ENCODE results near the gene AMZ1.
A peak's percentile ranks its signal among the peaks of the same experiment; 100 is the strongest.
"Not testable (repeated sequence)": the region's sequence is repeated elsewhere in the genome, so short reads cannot be mapped to it uniquely, and the experiment has no call there.

Gene AMZ1

DNA sequence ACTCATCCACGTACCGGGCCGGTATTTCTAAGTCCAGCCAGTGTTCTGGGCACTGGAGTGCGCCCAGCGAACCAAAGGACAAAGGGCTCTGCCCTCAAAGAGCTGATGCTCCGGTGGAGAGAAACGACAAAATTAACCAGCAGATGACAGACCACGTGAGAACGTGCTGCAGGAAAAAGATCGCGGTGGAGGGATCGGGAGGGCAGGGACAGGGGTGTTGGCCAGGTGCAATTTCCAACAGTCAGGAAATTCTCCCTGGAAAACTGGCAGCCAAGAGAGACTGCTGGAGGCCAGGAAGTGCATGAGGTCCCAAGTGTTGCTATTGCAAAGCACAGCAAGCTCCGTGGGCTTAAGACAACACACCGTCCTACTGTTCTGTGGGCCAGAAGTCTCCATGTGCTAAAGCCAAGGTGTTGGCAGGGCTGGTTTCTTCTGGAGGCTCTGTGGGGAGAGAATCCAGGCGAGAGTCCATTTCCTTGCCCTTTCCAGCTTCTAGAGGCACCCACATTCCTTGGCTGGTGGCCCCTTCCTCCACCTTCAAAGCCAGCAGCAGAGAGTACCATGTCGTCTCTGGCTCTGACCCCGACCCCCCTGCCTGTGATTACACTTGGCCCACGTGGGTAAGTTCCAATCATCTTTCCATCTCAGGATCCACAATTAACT is 21.3 kb upstream of the AMZ1 start:
- DNase-seq, result no peak

GRCh38 chr7:2667843-2668242 is 20.2 kb upstream of the AMZ1 start:
- DNase-seq, result no peak

DNA sequence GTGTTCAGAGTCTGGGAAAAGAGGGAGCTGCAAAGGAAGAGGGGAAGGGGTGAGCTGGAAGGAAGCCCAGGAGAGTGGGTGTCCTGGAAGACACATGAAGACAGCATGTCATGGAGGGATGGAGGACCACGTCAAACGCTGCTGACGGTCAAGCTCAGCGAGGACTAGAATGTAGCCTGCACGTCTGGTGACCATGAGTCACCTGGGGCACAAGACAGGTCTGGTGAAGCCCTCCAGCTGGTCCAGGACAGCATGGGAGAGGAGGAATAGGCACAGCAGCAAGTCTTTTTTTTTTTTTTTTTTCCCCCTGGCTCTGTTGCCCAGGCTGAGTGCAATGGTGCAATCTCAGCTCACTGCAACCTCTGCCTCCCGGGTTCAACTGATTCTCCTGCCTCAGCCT is 19.6 kb upstream of the AMZ1 start:
- no peak for DNase-seq

DNA sequence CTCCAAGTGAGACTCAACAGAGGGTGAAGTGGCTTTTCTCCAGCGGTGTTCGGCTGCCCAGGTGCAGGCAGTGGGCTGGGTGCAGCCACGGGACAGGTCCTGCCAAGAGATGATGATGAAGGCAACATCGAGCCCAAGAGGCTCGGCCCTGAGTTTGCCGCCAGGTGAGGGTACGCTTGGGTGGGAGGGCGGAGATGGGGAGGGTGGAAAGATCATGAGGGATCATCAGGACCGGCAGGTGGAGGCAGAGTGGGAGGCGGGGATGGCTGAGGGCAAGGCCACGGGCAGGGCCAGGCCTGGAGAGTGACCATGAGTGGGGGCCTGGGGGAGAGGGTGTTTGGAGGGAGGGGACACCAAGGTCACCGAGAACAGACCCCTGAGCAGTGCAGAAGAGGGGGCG is 17.8 kb upstream of the AMZ1 start:
- DNase-seq, result no peak

DNA sequence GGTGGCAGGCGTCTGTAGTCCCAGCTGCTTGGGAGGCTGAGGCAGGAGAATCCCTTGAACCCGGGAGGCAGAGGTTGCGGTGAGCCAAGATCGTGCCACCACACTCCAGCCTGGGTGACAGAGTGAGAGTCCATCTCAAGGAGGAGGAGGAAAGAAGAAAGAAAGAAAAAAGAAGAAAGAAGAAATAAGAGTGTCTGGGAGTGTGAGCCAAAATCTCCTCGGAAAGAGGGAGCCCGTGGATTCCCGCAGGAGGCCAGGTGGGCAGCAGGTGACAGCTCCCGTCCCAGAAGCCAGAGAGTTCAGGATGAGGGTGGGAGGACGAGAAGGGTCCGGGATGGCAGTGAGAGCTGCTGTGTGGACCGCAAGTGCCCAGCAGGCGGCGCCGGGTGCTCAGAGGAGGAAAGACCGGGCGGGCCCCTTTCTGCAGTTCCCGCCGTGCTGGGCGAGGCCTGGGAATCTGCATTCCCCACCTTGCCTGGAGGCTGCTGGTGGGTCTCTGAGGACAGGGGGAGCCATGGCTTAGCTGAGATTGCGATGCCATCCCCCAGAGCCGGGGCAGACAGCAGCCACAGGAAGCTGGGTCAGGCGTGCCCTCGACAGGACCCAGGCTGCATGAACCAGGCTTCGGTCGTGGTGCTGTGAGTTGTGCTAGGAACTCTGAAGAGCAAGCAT is 17.1 kb upstream of the AMZ1 start:
- peak in 30 of 51 donors; percentile 10 to 73 (median 40) for DNase-seq

GRCh38 chr7:2673214-2673613 is 14.8 kb upstream of the AMZ1 start:
- DNase-seq, result not testable (repeated sequence)

DNA sequence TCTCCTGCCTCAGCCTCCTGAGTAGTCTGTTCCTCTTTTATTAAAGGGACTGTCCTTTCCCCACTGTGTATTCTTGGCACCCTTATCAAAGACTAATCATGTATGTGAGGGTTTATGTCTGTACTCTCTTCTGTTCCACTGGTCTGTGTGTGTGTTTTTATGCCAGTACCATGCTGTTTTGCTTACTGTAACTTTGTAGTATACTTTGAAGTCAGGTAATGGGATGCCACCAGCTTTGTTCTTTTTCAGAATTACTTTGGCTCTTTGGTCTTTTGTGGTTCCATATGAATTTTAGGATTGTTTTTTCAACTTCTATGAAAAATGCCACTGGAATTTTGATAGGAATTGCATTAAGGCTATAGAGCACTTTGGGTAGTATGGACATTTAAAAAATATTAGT is 14.1 kb upstream of the AMZ1 start:
- DNase-seq, result no peak

- DNase-seq, result no peak
These were observed 12.7 kb upstream of the AMZ1 start for GRCh38 chr7:2675256-2675764.

GRCh38 chr7:2676576-2676975 is 11.4 kb upstream of the AMZ1 start:
- not testable (repeated sequence) for DNase-seq

DNA sequence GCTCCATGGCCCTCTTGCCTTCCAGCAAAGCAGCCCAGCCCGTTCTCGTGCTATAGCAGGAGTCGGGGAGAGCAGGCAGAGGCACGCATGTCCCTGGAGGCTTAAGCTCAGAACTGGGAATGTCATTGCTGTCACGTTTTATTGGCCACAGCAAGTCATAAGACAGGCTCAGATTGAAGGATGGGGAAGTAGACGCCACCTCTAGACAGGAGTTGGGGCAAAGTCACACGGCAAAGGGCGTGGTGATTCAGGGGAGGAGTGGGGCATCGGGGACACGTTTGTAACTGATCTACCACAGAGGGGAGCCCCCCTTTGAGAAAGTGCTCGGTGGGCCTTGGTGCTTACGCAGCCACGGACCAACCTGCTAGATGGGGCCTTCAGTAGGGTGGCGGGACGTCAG is 9.5 kb upstream of the AMZ1 start:
- not testable (repeated sequence) for DNase-seq

DNA sequence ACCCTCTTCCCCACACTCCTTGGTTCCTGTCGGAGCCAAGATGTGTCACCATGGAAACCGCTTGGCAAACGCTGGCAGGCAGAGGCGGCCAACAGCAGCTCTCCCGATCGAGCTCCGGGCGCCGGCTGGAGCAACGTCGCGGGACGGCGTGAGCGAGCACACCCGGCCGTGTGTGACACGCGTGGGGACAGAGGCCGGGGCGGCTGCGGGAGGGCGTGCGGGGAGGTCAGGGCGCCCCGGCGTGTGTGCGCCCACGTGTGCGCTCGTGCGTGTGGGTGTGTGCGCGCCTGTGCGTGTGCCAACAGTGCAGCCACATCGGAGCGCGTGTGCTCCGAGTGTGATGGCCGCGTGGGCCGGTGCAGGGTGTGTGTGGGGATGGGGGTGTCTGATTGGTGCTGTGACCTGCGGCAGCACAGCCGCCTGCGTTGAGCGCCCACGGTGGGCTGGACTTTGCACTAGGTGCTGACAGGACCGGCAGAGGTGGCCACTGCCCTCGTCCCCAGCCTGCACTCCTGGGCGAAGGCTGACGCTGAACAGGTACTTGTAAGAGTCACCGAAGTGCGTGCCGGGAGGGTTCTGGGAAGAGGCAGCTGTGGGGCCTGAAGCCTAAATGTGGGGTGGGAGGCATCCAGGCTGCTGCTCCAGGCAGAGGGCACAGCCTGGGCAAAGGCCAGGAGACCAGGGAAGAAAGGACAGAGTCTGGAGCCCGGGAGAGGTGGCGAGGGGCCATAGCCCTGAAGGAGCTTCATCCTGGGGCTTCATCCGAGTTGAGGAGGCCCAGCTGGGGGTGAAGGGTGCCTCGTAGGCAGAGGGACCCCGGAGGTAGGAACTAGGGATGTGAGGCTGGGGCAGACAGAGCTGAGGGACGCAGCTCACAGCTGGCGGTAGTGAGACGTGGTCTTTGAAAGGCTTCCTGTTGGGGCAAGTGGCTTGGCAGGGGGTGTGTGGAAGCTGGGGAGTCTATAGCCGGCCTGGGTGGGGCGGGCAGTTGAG is 8.6 kb upstream of the AMZ1 start:
- peak in 8 of 51 donors; percentile 15 to 45 (median 24) for DNase-seq

DNA sequence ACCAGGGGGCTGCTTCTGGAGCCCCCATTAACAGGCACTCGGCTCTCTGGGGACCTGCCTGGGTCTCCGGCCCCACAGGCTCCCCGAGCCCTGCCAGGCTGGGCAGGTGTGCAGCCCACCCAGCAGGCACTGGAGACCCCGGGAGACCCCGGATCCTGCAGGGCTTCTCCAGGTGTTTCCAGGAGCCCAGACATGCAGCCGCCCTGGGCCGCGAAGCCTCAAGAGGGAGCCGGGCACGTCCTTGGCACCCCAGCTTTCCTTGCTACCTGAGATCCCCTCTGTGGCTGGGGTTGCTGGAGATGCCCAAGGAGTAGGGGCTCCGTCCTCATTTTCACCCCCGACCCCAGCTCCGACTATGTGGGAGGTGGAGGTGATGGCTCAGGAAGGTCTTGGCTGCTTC is 7.7 kb upstream of the AMZ1 start:
- no peak for DNase-seq

DNA sequence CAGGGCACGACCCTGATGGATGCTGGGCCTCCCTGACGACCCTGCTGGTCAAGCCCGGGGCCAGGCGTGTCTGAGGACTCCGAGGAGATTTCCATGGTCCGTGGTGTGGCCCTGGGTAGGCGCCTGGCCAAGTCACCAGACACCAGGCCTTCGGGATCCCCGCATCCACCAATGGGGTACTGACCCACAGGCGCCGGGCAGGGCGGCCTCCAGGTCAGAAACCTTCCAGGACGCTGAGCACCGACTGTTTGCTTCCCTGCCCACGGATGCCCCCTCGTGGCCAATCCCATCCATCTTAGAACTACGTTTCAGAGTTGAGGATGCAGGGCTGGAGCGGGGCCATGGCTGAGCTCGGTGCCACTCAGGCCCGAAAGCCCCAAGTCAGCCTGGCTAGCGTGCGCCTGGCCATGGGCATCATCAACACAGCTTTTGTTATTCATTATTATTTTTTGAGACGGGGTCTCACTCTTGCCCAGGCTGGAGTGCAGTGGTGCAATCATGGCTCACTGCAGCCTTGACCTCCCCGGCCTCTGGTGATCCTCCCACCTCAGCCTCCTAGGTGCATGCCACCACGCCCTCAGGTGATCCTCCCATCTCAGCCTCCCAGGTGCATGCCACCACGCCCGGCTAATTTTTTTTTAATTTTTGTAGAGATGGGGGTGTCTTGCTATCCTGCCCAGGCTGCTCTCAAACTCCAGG is 7.1 kb upstream of the AMZ1 start:
- peak in 49 of 51 donors; percentile 18 to 89 (median 73) for DNase-seq

DNA sequence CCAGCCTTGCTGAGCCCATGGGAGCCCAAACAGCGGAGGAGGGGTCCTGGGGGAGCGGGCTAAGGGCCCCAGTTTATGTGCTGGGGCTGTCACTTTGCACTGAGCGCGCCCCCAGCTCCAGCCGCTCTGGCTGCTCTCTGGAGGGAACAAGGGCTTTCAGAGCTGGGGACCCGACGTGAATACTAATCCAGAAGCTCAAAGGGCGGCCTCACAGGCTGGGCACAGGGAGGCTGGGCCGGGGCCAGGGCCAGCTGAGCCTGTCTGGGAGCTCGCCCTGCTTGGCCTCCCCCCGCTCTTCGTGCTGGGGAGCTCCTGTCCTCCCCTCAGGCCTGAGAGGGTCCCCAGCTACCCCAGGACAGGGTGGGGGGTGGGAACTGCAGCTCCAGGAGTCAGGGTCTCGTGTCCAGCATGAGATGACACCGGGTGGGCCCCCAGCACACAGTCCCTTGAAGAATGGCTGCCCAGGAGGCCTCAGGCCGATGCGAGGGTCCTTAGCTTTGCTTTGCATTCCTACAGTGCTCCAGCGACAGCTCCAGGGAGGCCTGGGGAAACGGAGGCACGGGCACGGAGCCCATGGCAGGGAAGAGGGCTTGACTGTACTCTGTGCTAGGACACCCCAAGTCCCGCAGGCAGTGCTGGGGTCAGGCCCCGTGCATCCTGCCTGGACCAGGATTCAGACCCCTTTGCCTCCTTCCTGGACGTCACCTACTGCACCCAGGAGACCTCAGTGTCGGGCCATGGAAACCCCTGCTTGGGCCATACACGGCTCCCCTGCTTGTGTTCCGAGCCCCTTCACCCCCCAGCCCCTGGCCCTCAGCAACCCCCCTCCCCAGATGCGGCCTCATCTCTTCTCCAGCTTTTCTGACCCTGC is 5.8 kb upstream of the AMZ1 start:
- DNase-seq, result peak in 50 of 51 donors; percentile 20 to 97 (median 84)

DNA sequence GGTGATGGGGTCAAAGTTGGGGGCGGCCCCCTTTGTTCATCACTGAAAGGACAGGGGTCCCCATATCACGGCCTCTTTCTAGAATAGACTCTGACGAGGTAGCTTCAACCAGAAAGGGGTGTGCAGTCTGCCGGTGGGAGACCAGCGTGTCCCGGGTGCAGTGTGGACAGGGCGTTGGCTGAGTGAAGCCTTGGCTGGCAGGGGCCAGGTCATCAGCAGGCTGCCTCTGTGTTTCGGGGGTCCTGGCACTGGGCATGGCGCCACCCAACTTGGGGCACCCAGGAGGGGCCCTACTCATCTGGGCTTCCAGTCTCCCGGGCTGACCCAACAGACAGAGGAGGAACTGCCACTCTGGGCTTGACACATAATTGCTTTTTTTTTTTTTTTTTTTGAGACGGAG is 3.5 kb upstream of the AMZ1 start:
- no peak for DNase-seq

DNA sequence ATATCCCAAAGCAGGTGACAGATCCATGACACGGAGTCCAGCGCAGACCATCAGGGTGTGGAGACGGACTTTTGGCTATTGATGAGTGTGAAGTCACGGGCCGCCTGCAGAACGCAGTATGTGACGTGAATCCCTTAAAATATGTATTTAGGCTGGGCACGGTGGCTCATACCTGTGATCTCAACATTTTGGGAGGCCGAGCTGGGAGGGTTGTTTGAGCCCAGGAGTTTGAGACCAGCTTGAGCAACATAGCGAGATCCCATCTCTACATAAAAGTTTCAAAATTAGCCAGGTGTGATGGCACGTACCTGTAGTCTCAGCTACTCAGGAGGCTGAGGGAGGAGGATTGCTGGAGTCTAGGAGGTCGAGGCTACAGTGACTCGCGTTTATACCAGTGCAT is 1.9 kb upstream of the AMZ1 start:
- DNase-seq, result no peak

DNA sequence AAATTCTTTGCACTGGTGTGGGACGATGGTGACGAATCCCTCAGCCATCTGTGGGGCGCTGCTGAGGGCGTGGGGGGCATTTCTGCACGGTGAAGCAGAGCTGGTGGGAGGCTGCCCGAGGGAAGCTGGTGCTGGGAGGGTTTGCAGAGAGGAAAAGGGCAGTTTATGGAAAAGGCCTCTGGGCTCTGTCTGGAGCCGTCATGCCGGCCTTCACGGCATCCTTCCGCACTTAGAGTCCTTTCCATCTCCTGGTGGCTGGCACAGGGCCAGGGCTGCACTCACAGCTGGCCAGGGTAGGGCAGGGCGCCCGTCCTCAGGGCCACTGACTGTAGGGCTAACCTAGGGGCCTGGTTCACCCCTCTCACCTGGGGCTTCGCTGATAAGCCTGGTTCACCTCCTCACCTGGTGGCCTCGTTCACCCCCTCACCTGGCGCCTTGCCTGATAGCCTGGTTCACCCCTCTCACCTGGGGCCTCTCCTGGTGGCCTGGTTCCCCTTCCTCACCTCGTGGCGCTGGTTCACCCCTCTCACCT is 598 bp upstream of the AMZ1 start:
- peak in 3 of 51 donors; percentile 35 to 39 (median 38) for DNase-seq

- DNase-seq, result peak in 24 of 51 donors; percentile 13 to 64 (median 37)
These were observed 674 bp downstream of the AMZ1 start for GRCh38 chr7:2688409-2689342.
